Mesodermal cell (in vitro differentiated cells): Measurements from ENCODE around the gene KDR.

Experiments used
- H3K27ac ChIP-seq: 2 replicates; pipeline ENCODE4 v1.7.0; 2013; ENCODE audit warnings: mild to moderate bottlenecking, low read depth, low read length, moderate library complexity; ENCODE audit not compliant: severe bottlenecking
- H3K36me3 ChIP-seq: 2 replicates; pipeline ENCODE4 v1.7.1; 2013; ENCODE audit warnings: mild to moderate bottlenecking, low read length, moderate library complexity; ENCODE audit not compliant: control insufficient read depth, insufficient read depth
- H3K4me1 ChIP-seq: one replicate; pipeline ENCODE4 v1.7.1; 2013; ENCODE audit warnings: mild to moderate bottlenecking, low read length; ENCODE audit not compliant: insufficient read depth, control insufficient read depth, poor library complexity, severe bottlenecking
- H3K4me3 ChIP-seq: 2 replicates; pipeline ENCODE4 v1.7.0; 2013; ENCODE audit warnings: low read length, control low read depth, mild to moderate bottlenecking; ENCODE audit not compliant: insufficient read depth, poor library complexity, severe bottlenecking; ENCODE audit errors: extremely low read depth
- H3K9me3 ChIP-seq: 2 replicates; pipeline ENCODE4 v1.7.1; 2013; ENCODE audit warnings: mild to moderate bottlenecking, low read length, moderate library complexity; ENCODE audit not compliant: control insufficient read depth
- WGBS, 2 experiments: methylation state at CpG; one replicate each; pipeline ENCODE4 v1.1.5; 2013; ENCODE audit warnings: missing lambda C conversion rate in 2 of 2; ENCODE audit not compliant: insufficient coverage in 2 of 2; 5-methylcytosine and 5-hydroxymethylcytosine counted together

KDR gene

DNA sequence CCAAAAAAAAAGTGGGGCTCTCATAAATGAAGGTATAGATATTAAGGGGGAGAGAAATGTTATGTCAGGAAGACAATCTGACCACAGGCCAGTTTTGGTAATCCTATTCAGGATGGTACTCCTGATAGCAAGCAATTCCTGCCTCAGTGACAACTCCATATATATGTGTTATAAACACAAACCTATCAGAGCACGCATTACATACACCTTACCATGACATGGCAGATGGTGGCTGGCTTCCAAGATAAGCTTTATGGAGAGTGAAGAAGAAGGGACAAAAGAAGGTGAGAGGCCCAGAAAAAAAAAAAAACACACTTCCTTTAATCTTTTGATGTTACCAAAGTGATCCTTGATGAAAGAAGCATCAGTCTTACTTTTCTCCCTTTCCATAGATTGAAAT lies 29.5 kb upstream of the KDR start:
- no peak overlapping the region for H3K27ac ChIP-seq
- H3K9me3 ChIP-seq, result no peaks in the 10 kb centered on the region
- no peaks in the 10 kb centered on the region for H3K36me3 ChIP-seq
- no peaks in the 10 kb centered on the region for H3K4me1 ChIP-seq
- no CpG with 5 or more reads among the region's 1 CpG for whole genome bisulfite sequencing, 2 experiments
- H3K4me3 ChIP-seq, result no peak overlapping the region

DNA sequence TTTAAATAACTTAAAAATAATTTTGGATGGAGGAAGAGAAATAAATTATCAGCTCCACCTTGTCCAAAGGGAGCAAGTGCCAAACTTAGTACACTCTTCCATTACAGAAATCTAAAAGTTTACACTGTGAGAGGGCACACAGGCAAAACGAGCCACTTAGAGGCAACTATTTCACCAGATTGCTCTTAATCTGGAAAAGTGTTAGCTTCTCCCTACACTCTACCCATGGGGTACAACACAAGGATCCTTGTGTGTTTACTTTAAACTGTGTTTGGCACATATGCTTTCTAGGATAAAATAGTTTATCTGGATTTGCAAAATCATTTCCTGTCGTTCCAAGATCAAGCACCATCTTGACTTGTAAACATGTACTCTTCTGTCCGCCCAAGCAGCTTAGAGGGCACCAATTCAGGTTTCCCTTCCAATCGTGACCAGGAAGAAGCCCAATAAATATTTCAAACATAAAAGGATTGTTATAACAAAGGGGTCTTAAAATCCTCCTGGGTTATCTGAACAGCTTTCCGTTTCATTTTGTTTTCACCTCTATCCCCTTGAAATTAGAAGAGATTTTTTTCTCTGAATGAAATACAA lies 29.0 kb upstream of the KDR start:
- no peak overlapping the region for H3K27ac ChIP-seq
- H3K36me3 ChIP-seq, result no peaks in the 10 kb centered on the region
- 100% methylated on average over 1 to 2 of the region's 5 CpGs for WGBS, 2 experiments
- H3K4me3 ChIP-seq, result no peak overlapping the region
- H3K4me1 ChIP-seq, result no peaks in the 10 kb centered on the region
- H3K9me3 ChIP-seq, result no peaks in the 10 kb centered on the region

DNA sequence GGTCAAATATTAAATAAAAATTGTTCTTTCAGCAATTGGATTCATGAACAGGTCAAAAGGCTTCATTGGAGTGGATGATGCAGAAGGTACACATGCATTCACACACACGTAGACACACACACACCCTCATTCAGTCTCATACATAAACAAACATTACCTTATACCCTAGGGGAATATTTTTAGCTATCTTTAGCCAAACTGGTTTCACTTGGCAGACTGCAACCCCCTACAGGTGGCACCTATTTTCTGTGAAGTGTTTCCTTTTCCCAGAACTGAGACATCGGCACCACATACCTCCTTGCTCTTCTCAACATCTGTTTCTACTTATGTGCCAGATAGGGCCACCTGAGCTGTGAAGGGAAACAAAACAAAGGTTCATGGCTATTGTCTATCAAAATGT lies 18.5 kb upstream of the KDR start:
- Histone ChIP-seq H3K9me3 (no peaks in the 10 kb centered on the region), H3K4me3 (no peak overlapping the region), H3K4me1 (no peaks in the 10 kb centered on the region), H3K36me3 (no peaks in the 10 kb centered on the region), H3K27ac (no peak overlapping the region)
- WGBS, 2 experiments, result 92% methylated on average over 1 of the region's 2 CpGs; no CpG with 5 or more reads in 1 of the 2 experiments

GRCh38 chr4:55138367-55138766 lies 13.0 kb upstream of the KDR start:
- 100% methylated on average over 1 of the region's 4 CpGs for WGBS, 2 experiments
- H3K36me3 ChIP-seq, result no peaks in the 10 kb centered on the region
- no peak overlapping the region for H3K4me3 ChIP-seq
- H3K9me3 ChIP-seq, result no peaks in the 10 kb centered on the region
- no peaks in the 10 kb centered on the region for H3K4me1 ChIP-seq
- no peak overlapping the region for H3K27ac ChIP-seq

- WGBS, 2 experiments, result no CpG with 5 or more reads among the region's 2 CpGs
- H3K27ac ChIP-seq, result no peak overlapping the region
- no peaks in the 10 kb centered on the region for H3K9me3 ChIP-seq
- H3K4me1 ChIP-seq, result no peaks in the 10 kb centered on the region
- H3K4me3 ChIP-seq, result no peak overlapping the region
- no peaks in the 10 kb centered on the region for H3K36me3 ChIP-seq
Measured at GRCh38 chr4:55136634-55137033, 11.2 kb upstream of the KDR start.

- 100% methylated on average over 1 of the region's 3 CpGs for WGBS, 2 experiments
- no peaks in the 10 kb centered on the region for H3K36me3 ChIP-seq
- no peaks in the 10 kb centered on the region for H3K4me1 ChIP-seq
- no peaks in the 10 kb centered on the region for H3K9me3 ChIP-seq
- H3K27ac ChIP-seq, result no peak overlapping the region
- no peak overlapping the region for H3K4me3 ChIP-seq
Measured at GRCh38 chr4:55133951-55134350, 8.6 kb upstream of the KDR start.

DNA sequence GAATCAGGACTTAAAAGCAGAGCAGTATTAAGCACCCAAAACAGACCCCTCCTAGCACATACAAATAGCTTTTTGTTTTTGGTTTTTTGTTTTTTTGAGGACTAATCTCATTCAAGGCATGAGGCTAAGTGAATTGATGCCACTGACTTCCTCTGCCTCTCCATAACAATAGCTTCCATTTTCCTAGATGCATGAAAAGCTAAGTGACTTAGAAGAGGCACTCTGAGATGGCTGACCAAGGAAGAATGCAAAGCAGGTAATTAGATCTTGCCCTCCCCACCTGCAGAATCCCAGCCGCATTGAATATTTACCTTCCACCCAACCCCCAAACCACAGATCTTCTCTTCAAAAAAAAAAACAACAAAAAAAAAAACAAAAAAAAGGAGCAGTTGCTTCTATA lies 7.4 kb upstream of the KDR start:
- WGBS, 2 experiments, result 44% methylated on average over 1 of the region's 1 CpG
- no peaks in the 10 kb centered on the region for H3K9me3 ChIP-seq

DNA sequence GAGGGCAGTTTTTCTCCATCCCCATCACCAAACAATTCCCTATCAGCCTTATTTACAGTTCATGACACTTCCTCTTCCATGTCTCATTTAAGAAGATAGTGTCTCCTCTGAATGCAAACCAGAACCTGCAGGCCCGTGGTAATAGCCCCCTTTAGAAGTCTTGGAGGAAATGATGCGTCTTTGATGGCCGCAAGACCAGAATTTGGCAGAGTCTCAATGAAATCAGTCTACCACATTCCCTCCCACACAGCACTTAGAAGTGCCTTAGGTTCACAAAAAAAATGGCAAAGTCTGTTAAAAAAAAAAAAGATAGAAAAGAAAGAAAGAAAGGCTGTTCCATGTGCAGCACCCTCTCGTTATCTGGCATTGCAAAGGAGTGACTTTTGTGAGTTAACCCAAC lies 2.1 kb upstream of the KDR start:
- no peak overlapping the region for H3K4me3 ChIP-seq
- 70 to 78% methylated on average over 1 to 3 of the region's 4 CpGs for WGBS, 2 experiments
- no peaks in the 10 kb centered on the region for H3K36me3 ChIP-seq
- no peaks in the 10 kb centered on the region for H3K9me3 ChIP-seq
- H3K27ac ChIP-seq, result no peak overlapping the region
- peaks cover 10% of the 10 kb centered on the region for H3K4me1 ChIP-seq

More for the DNA sequence above, 7.4 kb upstream of the KDR start:
- Histone ChIP-seq H3K4me3 (no peak overlapping the region), H3K4me1 (no peaks in the 10 kb centered on the region), H3K36me3 (no peaks in the 10 kb centered on the region), H3K27ac (no peak overlapping the region)

GRCh38 chr4:55127053-55127452 lies 1.7 kb upstream of the KDR start:
- Histone ChIP-seq H3K9me3 (no peaks in the 10 kb centered on the region), H3K4me3 (no peak overlapping the region), H3K36me3 (peaks cover 3% of the 10 kb centered on the region), H3K4me1 (peaks cover 10% of the 10 kb centered on the region), H3K27ac (no peak overlapping the region)
- WGBS, 2 experiments, result 83% methylated on average over 1 of the region's 3 CpGs; no CpG with 5 or more reads in 1 of the 2 experiments

- H3K4me3 ChIP-seq, result peak overlapping the region; percentile 92
- peaks cover 10% of the 10 kb centered on the region for H3K36me3 ChIP-seq
- peaks cover 10% of the 10 kb centered on the region for H3K4me1 ChIP-seq
- WGBS, 2 experiments, result 5 to 10% methylated on average over 28 to 30 of the region's 32 CpGs
- no peaks in the 10 kb centered on the region for H3K9me3 ChIP-seq
- peak overlapping the region; percentile 32 for H3K27ac ChIP-seq
Measured at GRCh38 chr4:55125763-55126541, 557 bp upstream of the KDR start.
